ENCODE measurements around the gene HEATR5A. TPM values are rescaled to one million over a fixed set of nuclear protein-coding genes. Genes with fewer than 3 reads are reported as not detected.

HEATR5A gene
- total RNA-seq, 1 donor from 2014 or later = 57.7 TPM

- H3K36me3 Mint-ChIP-seq (ENCODE audit: low read depth) = peaks cover 2% of the 10 kb centered on the region
- H3K4me1 Mint-ChIP-seq (ENCODE audit: low read depth) = peaks cover 6% of the 10 kb centered on the region
- DNase-seq (ENCODE audit: low spot score) = no peak
- H3K27ac Mint-ChIP-seq (ENCODE audit: unreplicated experiment) = no peak overlapping the region
- no peaks in the 10 kb centered on the region for H3K27me3 Mint-ChIP-seq (ENCODE audit: low read depth)
- TF ChIP-seq CTCF (IDR thresholded peaks at IDR 0.05) = no peak
- no peaks in the 10 kb centered on the region for H3K9me3 Mint-ChIP-seq (ENCODE audit: low read depth)
- H3K4me3 Mint-ChIP-seq (ENCODE audit: unreplicated experiment) = no peak overlapping the region
These were observed 5.6 kb upstream of the HEATR5A start for GRCh38 chr14:31425905-31426304.

- Mint-ChIP-seq H3K4me3 (ENCODE audit: unreplicated experiment) (peak overlapping the region; percentile 91), H3K9me3 (ENCODE audit: low read depth) (no peaks in the 10 kb centered on the region), H3K27me3 (ENCODE audit: low read depth) (no peaks in the 10 kb centered on the region), H3K36me3 (ENCODE audit: low read depth) (peaks cover 3% of the 10 kb centered on the region), H3K27ac (ENCODE audit: unreplicated experiment) (peak overlapping the region; percentile 96), H3K4me1 (ENCODE audit: low read depth) (peaks cover 34% of the 10 kb centered on the region)
- TF ChIP-seq CTCF (IDR thresholded peaks at IDR 0.05) = no peak
- DNase-seq (ENCODE audit: low spot score) = no peak
These were observed 850 bp upstream of the HEATR5A start for GRCh38 chr14:31421200-31421599.

GRCh38 chr14:31419967-31420318 lies 407 bp downstream of the HEATR5A start:
- Mint-ChIP-seq H3K4me1 (ENCODE audit: low read depth) (peaks cover 38% of the 10 kb centered on the region), H3K27me3 (ENCODE audit: low read depth) (no peaks in the 10 kb centered on the region), H3K36me3 (ENCODE audit: low read depth) (peaks cover 3% of the 10 kb centered on the region), H3K4me3 (ENCODE audit: unreplicated experiment) (peak overlapping the region; percentile 91), H3K9me3 (ENCODE audit: low read depth) (no peaks in the 10 kb centered on the region), H3K27ac (ENCODE audit: unreplicated experiment) (peak overlapping the region; percentile 96)
- DNase-seq (ENCODE audit: low spot score) = no peak
- no peak for TF ChIP-seq CTCF (IDR thresholded peaks at IDR 0.05)

GRCh38 chr14:31419179-31419966 lies 977 bp downstream of the HEATR5A start:
- peak overlapping the region; percentile 91 for H3K4me3 Mint-ChIP-seq (ENCODE audit: unreplicated experiment)
- peak overlapping the region; percentile 96 for H3K27ac Mint-ChIP-seq (ENCODE audit: unreplicated experiment)
- DNase-seq (ENCODE audit: low spot score) = no peak
- TF ChIP-seq CTCF (IDR thresholded peaks at IDR 0.05) = no peak
- H3K4me1 Mint-ChIP-seq (ENCODE audit: low read depth) = peaks cover 42% of the 10 kb centered on the region
- H3K27me3 Mint-ChIP-seq (ENCODE audit: low read depth) = no peaks in the 10 kb centered on the region
- H3K36me3 Mint-ChIP-seq (ENCODE audit: low read depth) = peaks cover 3% of the 10 kb centered on the region
- H3K9me3 Mint-ChIP-seq (ENCODE audit: low read depth) = no peaks in the 10 kb centered on the region

GRCh38 chr14:31418440-31418839 lies 1.9 kb downstream of the HEATR5A start:
- no peaks in the 10 kb centered on the region for H3K9me3 Mint-ChIP-seq (ENCODE audit: low read depth)
- no peak for TF ChIP-seq CTCF (IDR thresholded peaks at IDR 0.05)
- H3K36me3 Mint-ChIP-seq (ENCODE audit: low read depth) = peaks cover 3% of the 10 kb centered on the region
- H3K4me3 Mint-ChIP-seq (ENCODE audit: unreplicated experiment) = peak overlapping the region; percentile 47
- DNase-seq (ENCODE audit: low spot score) = no peak
- no peaks in the 10 kb centered on the region for H3K27me3 Mint-ChIP-seq (ENCODE audit: low read depth)
- peaks cover 49% of the 10 kb centered on the region for H3K4me1 Mint-ChIP-seq (ENCODE audit: low read depth)
- H3K27ac Mint-ChIP-seq (ENCODE audit: unreplicated experiment) = peak overlapping the region; percentile 82

Data from chondrocyte (in vitro differentiated cells).